HepG2 (cell line): ENCODE results near the gene CDCA5. TPM values are rescaled to one million over a fixed set of nuclear protein-coding genes. Genes with fewer than 3 reads are reported as not detected.

Source experiments
- EP300 ChIP-seq, 3 experiments: sonication (generic) in 1 of 3; formaldehyde crosslinking in 1 of 3; IDR thresholded peaks; 2 replicates each; pipeline versions ENCODE4 v1.5.1 to v1.6.1; 2011 to 2020; ENCODE audit warnings: low read depth in 2 of 3, low read length in 2 of 3, borderline replicate concordance in 1 of 3, improper control_type of control experiment in 1 of 3, mild to moderate bottlenecking in 1 of 3, missing genetic modification reagents in 1 of 3, moderate library complexity in 1 of 3
- FOSL1 ChIP-seq: sonication (generic); formaldehyde crosslinking; IDR thresholded peaks from 2 replicates; pipeline ENCODE4 v1.9.0; 2021; ENCODE audit warnings: missing genetic modification reagents, borderline replicate concordance
- GTF2F1 ChIP-seq: fragments of 150-350 bp; IDR thresholded peaks from 2 replicates; pipeline ENCODE4 v1.6.1; 2014; ENCODE audit warnings: low read length
- PAWR ChIP-seq: sonication (generic); formaldehyde crosslinking; IDR thresholded peaks from 2 replicates; pipeline ENCODE4 v1.4.0; 2020; ENCODE audit warnings: missing genetic modification reagents, mild to moderate bottlenecking, borderline replicate concordance
- TBL1XR1 ChIP-seq: fragments of 150-350 bp; IDR thresholded peaks from 2 replicates; pipeline ENCODE4 v1.6.1; 2014; ENCODE audit warnings: borderline replicate concordance, low read length; ENCODE audit not compliant: partially characterized antibody
- ZNF598 ChIP-seq: sonication (generic); formaldehyde crosslinking; IDR thresholded peaks from 2 replicates; pipeline ENCODE4 v1.5.1; 2020; ENCODE audit warnings: mild to moderate bottlenecking, missing genetic modification reagents, borderline replicate concordance
- ZNF773 ChIP-seq: sonication (generic); formaldehyde crosslinking; IDR thresholded peaks from 2 replicates; pipeline ENCODE4 v1.4.0; 2020; ENCODE audit warnings: missing genetic modification reagents, borderline replicate concordance
- ZNF850 ChIP-seq: sonication (generic); formaldehyde crosslinking; conservative IDR thresholded peaks from 2 replicates; pipeline ENCODE4 v1.9.0; 2021; ENCODE audit warnings: mild to moderate bottlenecking, missing genetic modification reagents
- polyA plus RNA-seq, 8 experiments: library from polyadenylated mRNA; depleted of rRNA in 3 of 8; stranded (reverse) in 7 of 8; unstranded in 1 of 8; fragments of >200 nt; fragmentation: Illumina TruSeq in 4 of 8; extraction: Trizol in 4 of 8; gene quantifications; 2 replicates each; pipeline versions ENCODE4 v1.2.1 to v1.2.3, GENCODE V29; 2011 to 2016; ENCODE audit warnings: low read depth in 4 of 8, missing spikeins in 1 of 8, mixed read lengths in 1 of 8; ENCODE audit not compliant: insufficient read depth in 1 of 8
- total RNA-seq, 5 experiments: library from RNA; depleted of rRNA; stranded (reverse); fragments of >200 nt; fragmentation: Illumina TruSeq; extraction: Trizol; gene quantifications; 2 replicates each; pipeline ENCODE4 v1.2.3, GENCODE V29; 2016; ENCODE audit warnings: low read depth in 1 of 5
- TF ChIP-seq, protein P1 (sequence below): sonication (generic); formaldehyde crosslinking; IDR thresholded peaks from 2 replicates; pipeline ENCODE4 v1.4.0; 2020; ENCODE audit warnings: missing genetic modification reagents, borderline replicate concordance
- TF ChIP-seq, protein P2 (sequence below): sonication (generic); formaldehyde crosslinking; IDR thresholded peaks from 2 replicates; pipeline ENCODE4 v1.9.0; 2021; ENCODE audit warnings: missing genetic modification reagents, mild to moderate bottlenecking, borderline replicate concordance
- TF ChIP-seq, protein P3 (sequence below): sonication (generic); formaldehyde crosslinking; IDR thresholded peaks from 2 replicates; pipeline ENCODE4 v1.5.1; 2020; ENCODE audit warnings: missing genetic modification reagents, mild to moderate bottlenecking, borderline replicate concordance
- TF ChIP-seq, protein P4 (sequence below): sonication (generic); formaldehyde crosslinking; IDR thresholded peaks from 2 replicates; pipeline ENCODE4 v1.4.0; 2020; ENCODE audit warnings: missing genetic modification reagents, borderline replicate concordance

Gene CDCA5
- total and polyA plus RNA-seq, 2 of the 13 experiments (the other 11 are each of a cell fraction or from before 2014, with no cell fraction given), result 13.5 to 50.6 TPM

DNA sequence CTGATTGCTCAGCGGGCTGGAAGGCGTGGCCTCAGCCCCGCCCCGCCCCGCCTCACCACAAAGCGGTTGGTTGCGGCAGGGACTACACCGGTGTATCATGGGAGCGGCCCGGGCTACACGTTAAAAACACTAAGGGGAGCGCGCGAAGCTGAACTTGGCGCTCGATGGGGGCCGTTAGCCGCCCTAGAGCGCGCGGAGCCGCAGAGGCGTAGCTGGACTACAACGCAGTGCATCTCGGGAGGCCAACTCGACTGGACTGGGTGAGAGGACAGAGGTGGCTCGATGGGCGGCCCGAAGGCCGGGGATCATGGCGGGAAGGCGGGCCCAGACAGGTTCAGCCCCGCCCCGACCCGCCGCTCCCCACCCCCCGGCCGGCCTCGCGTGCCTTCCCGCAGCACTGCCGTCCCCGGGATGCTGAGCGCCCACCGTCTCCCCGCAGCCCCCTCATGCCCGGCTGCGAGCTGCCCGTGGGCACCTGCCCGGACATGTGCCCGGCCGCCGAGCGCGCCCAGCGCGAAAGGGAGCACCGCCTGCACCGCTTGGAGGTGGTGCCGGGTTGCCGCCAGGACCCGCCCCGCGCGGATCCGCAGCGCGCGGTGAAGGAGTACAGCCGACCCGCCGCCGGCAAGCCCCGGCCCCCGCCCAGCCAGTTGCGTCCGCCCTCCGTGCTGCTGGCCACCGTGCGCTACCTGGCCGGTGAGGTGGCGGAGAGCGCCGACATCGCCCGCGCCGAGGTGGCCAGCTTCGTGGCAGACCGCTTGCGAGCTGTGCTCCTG, 42.8 kb downstream of the CDCA5 start, which contains the start of gene SAC3D1 (continued):
- TF ChIP-seq, protein P1, sequence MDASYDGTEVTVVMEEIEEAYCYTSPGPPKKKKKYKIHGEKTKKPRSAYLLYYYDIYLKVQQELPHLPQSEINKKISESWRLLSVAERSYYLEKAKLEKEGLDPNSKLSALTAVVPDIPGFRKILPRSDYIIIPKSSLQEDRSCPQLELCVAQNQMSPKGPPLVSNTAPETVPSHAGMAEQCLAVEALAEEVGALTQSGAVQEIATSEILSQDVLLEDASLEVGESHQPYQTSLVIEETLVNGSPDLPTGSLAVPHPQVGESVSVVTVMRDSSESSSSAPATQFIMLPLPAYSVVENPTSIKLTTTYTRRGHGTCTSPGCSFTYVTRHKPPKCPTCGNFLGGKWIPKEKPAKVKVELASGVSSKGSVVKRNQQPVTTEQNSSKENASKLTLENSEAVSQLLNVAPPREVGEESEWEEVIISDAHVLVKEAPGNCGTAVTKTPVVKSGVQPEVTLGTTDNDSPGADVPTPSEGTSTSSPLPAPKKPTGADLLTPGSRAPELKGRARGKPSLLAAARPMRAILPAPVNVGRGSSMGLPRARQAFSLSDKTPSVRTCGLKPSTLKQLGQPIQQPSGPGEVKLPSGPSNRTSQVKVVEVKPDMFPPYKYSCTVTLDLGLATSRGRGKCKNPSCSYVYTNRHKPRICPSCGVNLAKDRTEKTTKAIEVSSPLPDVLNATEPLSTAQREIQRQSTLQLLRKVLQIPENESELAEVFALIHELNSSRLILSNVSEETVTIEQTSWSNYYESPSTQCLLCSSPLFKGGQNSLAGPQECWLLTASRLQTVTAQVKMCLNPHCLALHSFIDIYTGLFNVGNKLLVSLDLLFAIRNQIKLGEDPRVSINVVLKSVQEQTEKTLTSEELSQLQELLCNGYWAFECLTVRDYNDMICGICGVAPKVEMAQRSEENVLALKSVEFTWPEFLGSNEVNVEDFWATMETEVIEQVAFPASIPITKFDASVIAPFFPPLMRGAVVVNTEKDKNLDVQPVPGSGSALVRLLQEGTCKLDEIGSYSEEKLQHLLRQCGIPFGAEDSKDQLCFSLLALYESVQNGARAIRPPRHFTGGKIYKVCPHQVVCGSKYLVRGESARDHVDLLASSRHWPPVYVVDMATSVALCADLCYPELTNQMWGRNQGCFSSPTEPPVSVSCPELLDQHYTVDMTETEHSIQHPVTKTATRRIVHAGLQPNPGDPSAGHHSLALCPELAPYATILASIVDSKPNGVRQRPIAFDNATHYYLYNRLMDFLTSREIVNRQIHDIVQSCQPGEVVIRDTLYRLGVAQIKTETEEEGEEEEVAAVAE (CRISPR knock-in tag), result peak; percentile 38; the same call in 1 of the 2 replicates
- TF ChIP-seq ZNF850 (CRISPR knock-in tag), result no peak
- no peak for TF ChIP-seq EP300 (IDR thresholded peaks at IDR 0.05; ENCODE audit: low read depth in 2 of 2, low read length in 2 of 2)
- no peak for TF ChIP-seq EP300 (CRISPR knock-in tag; IDR thresholded peaks at IDR 0.05; ENCODE audit: borderline replicate concordance)
- TF ChIP-seq ZNF773 (CRISPR knock-in tag), result peak; percentile 84; the same call in 1 of the 2 replicates
- TF ChIP-seq, protein P2, sequence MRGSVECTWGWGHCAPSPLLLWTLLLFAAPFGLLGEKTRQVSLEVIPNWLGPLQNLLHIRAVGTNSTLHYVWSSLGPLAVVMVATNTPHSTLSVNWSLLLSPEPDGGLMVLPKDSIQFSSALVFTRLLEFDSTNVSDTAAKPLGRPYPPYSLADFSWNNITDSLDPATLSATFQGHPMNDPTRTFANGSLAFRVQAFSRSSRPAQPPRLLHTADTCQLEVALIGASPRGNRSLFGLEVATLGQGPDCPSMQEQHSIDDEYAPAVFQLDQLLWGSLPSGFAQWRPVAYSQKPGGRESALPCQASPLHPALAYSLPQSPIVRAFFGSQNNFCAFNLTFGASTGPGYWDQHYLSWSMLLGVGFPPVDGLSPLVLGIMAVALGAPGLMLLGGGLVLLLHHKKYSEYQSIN (CRISPR knock-in tag), result no peak
- no peak for TF ChIP-seq TBL1XR1
- no peak for TF ChIP-seq FOSL1 (CRISPR knock-in tag)
- no peak for TF ChIP-seq PAWR (CRISPR knock-in tag)
- no peak for TF ChIP-seq GTF2F1
- TF ChIP-seq, protein P3, sequence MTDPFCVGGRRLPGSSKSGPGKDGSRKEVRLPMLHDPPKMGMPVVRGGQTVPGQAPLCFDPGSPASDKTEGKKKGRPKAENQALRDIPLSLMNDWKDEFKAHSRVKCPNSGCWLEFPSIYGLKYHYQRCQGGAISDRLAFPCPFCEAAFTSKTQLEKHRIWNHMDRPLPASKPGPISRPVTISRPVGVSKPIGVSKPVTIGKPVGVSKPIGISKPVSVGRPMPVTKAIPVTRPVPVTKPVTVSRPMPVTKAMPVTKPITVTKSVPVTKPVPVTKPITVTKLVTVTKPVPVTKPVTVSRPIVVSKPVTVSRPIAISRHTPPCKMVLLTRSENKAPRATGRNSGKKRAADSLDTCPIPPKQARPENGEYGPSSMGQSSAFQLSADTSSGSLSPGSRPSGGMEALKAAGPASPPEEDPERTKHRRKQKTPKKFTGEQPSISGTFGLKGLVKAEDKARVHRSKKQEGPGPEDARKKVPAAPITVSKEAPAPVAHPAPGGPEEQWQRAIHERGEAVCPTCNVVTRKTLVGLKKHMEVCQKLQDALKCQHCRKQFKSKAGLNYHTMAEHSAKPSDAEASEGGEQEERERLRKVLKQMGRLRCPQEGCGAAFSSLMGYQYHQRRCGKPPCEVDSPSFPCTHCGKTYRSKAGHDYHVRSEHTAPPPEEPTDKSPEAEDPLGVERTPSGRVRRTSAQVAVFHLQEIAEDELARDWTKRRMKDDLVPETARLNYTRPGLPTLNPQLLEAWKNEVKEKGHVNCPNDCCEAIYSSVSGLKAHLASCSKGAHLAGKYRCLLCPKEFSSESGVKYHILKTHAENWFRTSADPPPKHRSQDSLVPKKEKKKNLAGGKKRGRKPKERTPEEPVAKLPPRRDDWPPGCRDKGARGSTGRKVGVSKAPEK (CRISPR knock-in tag), result no peak
- no peak for TF ChIP-seq ZNF598 (CRISPR knock-in tag)
- TF ChIP-seq, protein P4, sequence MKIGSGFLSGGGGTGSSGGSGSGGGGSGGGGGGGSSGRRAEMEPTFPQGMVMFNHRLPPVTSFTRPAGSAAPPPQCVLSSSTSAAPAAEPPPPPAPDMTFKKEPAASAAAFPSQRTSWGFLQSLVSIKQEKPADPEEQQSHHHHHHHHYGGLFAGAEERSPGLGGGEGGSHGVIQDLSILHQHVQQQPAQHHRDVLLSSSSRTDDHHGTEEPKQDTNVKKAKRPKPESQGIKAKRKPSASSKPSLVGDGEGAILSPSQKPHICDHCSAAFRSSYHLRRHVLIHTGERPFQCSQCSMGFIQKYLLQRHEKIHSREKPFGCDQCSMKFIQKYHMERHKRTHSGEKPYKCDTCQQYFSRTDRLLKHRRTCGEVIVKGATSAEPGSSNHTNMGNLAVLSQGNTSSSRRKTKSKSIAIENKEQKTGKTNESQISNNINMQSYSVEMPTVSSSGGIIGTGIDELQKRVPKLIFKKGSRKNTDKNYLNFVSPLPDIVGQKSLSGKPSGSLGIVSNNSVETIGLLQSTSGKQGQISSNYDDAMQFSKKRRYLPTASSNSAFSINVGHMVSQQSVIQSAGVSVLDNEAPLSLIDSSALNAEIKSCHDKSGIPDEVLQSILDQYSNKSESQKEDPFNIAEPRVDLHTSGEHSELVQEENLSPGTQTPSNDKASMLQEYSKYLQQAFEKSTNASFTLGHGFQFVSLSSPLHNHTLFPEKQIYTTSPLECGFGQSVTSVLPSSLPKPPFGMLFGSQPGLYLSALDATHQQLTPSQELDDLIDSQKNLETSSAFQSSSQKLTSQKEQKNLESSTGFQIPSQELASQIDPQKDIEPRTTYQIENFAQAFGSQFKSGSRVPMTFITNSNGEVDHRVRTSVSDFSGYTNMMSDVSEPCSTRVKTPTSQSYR (CRISPR knock-in tag), result peak; percentile 45; the same call in 1 of the 2 replicates
